ENCODE measurements around the gene CEP112.

DNA sequence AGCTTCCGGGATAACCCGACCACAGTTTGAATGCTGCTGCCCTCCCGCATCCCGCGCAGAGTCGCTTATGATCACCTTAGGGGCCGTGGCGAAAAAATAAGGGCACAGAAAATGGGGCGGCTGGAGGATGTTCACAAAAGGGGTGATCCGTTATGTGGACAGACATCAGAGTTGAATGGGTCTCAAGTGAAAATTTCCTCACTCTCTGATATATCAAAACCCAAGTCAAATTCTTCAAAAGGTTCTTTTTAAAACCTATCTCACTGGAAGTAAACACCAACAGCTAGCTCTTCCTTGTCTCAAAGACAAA is 400 bp upstream of the CEP112 start:
- TF ChIP-seq POLR2A (IDR thresholded peaks at IDR 0.05) = no peak
- TF ChIP-seq, protein P1, sequence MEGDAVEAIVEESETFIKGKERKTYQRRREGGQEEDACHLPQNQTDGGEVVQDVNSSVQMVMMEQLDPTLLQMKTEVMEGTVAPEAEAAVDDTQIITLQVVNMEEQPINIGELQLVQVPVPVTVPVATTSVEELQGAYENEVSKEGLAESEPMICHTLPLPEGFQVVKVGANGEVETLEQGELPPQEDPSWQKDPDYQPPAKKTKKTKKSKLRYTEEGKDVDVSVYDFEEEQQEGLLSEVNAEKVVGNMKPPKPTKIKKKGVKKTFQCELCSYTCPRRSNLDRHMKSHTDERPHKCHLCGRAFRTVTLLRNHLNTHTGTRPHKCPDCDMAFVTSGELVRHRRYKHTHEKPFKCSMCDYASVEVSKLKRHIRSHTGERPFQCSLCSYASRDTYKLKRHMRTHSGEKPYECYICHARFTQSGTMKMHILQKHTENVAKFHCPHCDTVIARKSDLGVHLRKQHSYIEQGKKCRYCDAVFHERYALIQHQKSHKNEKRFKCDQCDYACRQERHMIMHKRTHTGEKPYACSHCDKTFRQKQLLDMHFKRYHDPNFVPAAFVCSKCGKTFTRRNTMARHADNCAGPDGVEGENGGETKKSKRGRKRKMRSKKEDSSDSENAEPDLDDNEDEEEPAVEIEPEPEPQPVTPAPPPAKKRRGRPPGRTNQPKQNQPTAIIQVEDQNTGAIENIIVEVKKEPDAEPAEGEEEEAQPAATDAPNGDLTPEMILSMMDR (IDR thresholded peaks at IDR 0.05) = no peak
